K562 (cell line): ENCODE results near the gene ZNF235. TPM values are rescaled to one million over a fixed set of nuclear protein-coding genes. Genes with fewer than 3 reads are reported as not detected.

ENCODE experiments used
- ATAC-seq: fragments of 200-7000 bp; cut with Tn5 transposase; 3 replicates; pipeline ENCODE4 v1.9.1; 2020; ENCODE audit warnings: moderate library complexity
- BruUV-seq: library from RNA; stranded (reverse); fragments of 400-500 nt; replicated peaks from 2 replicates; lab custom pipeline; 2021; lab: Mats Ljungman, UMichigan
- CTCF ChIA-PET: fragments of 300-600 bp; formaldehyde crosslinking; extraction: SDS; loops from one replicate; lab custom pipeline; 2021; ENCODE audit warnings: low intra/inter-chr PET ratio; lab: Yijun Ruan, JAX
- POLR2A ChIA-PET: fragments of 300-600, 350-650 bp; sonication (Branson Sonifier 250); formaldehyde crosslinking; extraction: SDS; loops from one replicate; lab custom pipeline; 2021; ENCODE audit warnings: antibody characterized with exemption, inconsistent platforms; lab: Yijun Ruan, JAX
- DNase-seq, 4 experiments: peaks; one replicate each; pipeline versions ENCODE4 v3.0.0 to v3.0.0-alpha.2; 2011 to 2018; ENCODE audit warnings: low spot score in 3 of 4, mixed read lengths in 3 of 4; ENCODE audit errors: extremely low read depth in 1 of 4
- FAIRE-seq: peaks from 2 replicates; lab custom pipeline; 2011; peaks lifted over from hg19 to GRCh38; lab: Jason Lieb, UNC
- H2AFZ ChIP-seq: 2 replicates; pipeline ENCODE4 v1.6.0; 2011; ENCODE audit warnings: low read depth, low read length, control low read depth, inconsistent platforms
- H3K27ac ChIP-seq: fragments of 200-600 bp; 3 replicates; pipeline ENCODE4 v1.8.0; 2011; ENCODE audit warnings: low read depth, mild to moderate bottlenecking, control low read depth, inconsistent platforms, low read length, moderate library complexity, mixed read lengths; ENCODE audit errors: extremely low read depth
- H3K27me3 ChIP-seq, 2 experiments: fragments of 300-600 bp in 1 of 2; 2 replicates in 1 of 2; 3 replicates in 1 of 2; pipeline versions ENCODE4 v1.6.0 to v1.8.0; 2011; ENCODE audit warnings: inconsistent platforms in 2 of 2, low read length in 2 of 2, mild to moderate bottlenecking in 1 of 2, mixed read lengths in 1 of 2, moderate library complexity in 1 of 2; ENCODE audit not compliant: control insufficient read depth in 2 of 2, insufficient read depth in 2 of 2
- H3K36me3 ChIP-seq: fragments of 300-600 bp; 3 replicates; pipeline ENCODE4 v1.8.0; 2011; ENCODE audit warnings: mild to moderate bottlenecking, low read length, inconsistent platforms; ENCODE audit not compliant: control insufficient read depth, insufficient read depth
- H3K4me1 ChIP-seq, 2 experiments: fragments of 200-600 bp in 1 of 2; replicated peaks in 1 of 2; 2 replicates in 1 of 2; 3 replicates in 1 of 2; pipeline versions ENCODE4 v1.5.1 to v1.8.0; 2011; ENCODE audit warnings: inconsistent platforms in 2 of 2, low read length in 2 of 2, mild to moderate bottlenecking in 1 of 2, mixed read lengths in 1 of 2, moderate library complexity in 1 of 2; ENCODE audit not compliant: control insufficient read depth in 2 of 2, insufficient read depth in 2 of 2
- H3K4me2 ChIP-seq: 2 replicates; pipeline ENCODE4 v1.6.1; 2011; ENCODE audit warnings: low read length, control low read depth, inconsistent platforms, mixed read lengths; ENCODE audit not compliant: insufficient read depth
- H3K4me3 ChIP-seq: fragments of 200-600 bp; sonication (generic), shearing (Covaris generic); 2 replicates; pipeline ENCODE4 v1.5.1; 2016; ENCODE audit warnings: control low read depth, inconsistent platforms
- H3K79me2 ChIP-seq: fragments of 200-600 bp; 3 replicates; pipeline ENCODE4 v1.8.0; 2011; ENCODE audit warnings: low read length, inconsistent platforms; ENCODE audit not compliant: control insufficient read depth, insufficient read depth
- H3K9ac ChIP-seq, 2 experiments: 2 replicates each; pipeline versions ENCODE4 v1.6.0 to v1.6.1; 2011; ENCODE audit warnings: low read depth in 2 of 2, low read length in 2 of 2, control low read depth in 1 of 2, inconsistent platforms in 1 of 2, mild to moderate bottlenecking in 1 of 2, mixed read lengths in 1 of 2; ENCODE audit not compliant: insufficient read depth in 1 of 2
- H3K9me1 ChIP-seq: one replicate; pipeline ENCODE4 v1.6.0; 2011; ENCODE audit warnings: inconsistent platforms, mild to moderate bottlenecking, low read length, moderate library complexity; ENCODE audit not compliant: control insufficient read depth, insufficient read depth
- H3K9me3 ChIP-seq: replicated peaks from 2 replicates; pipeline ENCODE4 v1.5.1; 2011; ENCODE audit warnings: low read depth, low read length, inconsistent platforms; ENCODE audit not compliant: control insufficient read depth, insufficient read depth
- H4K20me1 ChIP-seq: replicated peaks from 2 replicates; pipeline ENCODE4 v1.6.1; 2011; ENCODE audit warnings: low read length, inconsistent platforms, mixed read lengths; ENCODE audit not compliant: control insufficient read depth, insufficient read depth
- CBFA2T2 ChIP-seq: fragments of 450-650 bp; conservative IDR thresholded peaks from 2 replicates; pipeline ENCODE4 v1.6.1; 2017; ENCODE audit warnings: mild to moderate bottlenecking
- CEBPG ChIP-seq, 3 experiments: fragments of 200-800 bp in 1 of 3; sonication (Bioruptor generic) in 1 of 3; sonication (generic) in 1 of 3; formaldehyde crosslinking in 1 of 3; IDR thresholded peaks in 2 of 3; conservative IDR thresholded peaks in 1 of 3; 2 replicates each; pipeline versions ENCODE4 v1.6.1 to v1.8.0; 2016 to 2022; ENCODE audit warnings: missing compliant biosample characterization in 2 of 3, missing genetic modification characterization in 2 of 3, mild to moderate bottlenecking in 1 of 3, missing genetic modification reagents in 1 of 3
- ETV6 ChIP-seq, 3 experiments: fragments of 150-350 bp in 1 of 3; sonication (generic) in 1 of 3; formaldehyde crosslinking in 1 of 3; IDR thresholded peaks; 2 replicates each; pipeline versions ENCODE4 v1.6.1 to v1.8.0; 2014 to 2022; ENCODE audit warnings: borderline replicate concordance in 2 of 3, low read depth in 2 of 3, antibody characterized with exemption in 1 of 3, low read length in 1 of 3, mild to moderate bottlenecking in 1 of 3, missing genetic modification reagents in 1 of 3
- ILF3 ChIP-seq: fragments of 450-650 bp; IDR thresholded peaks from 2 replicates; pipeline ENCODE4 v1.6.1; 2018; ENCODE audit warnings: antibody characterized with exemption, mild to moderate bottlenecking, moderate library complexity, borderline replicate concordance
- MAFG ChIP-seq: fragments of 450-650 bp; conservative IDR thresholded peaks from 2 replicates; pipeline ENCODE4 v1.6.1; 2016; ENCODE audit warnings: missing genetic modification characterization, missing compliant biosample characterization
- RHOXF2B ChIP-seq: fragments of 250-450 bp; sonication (Bioruptor Pico); conservative IDR thresholded peaks from 2 replicates; pipeline ENCODE4 v1.5.1; 2021
- SIX5 ChIP-seq, 2 experiments: IDR thresholded peaks; 2 replicates each; pipeline ENCODE4 v1.6.1; 2011; ENCODE audit warnings: low read length in 2 of 2, borderline replicate concordance in 1 of 2, low read depth in 1 of 2, mild to moderate bottlenecking in 1 of 2, moderate library complexity in 1 of 2; ENCODE audit not compliant: insufficient read depth in 1 of 2
- SRSF9 ChIP-seq: fragments of 200-400 bp; formaldehyde crosslinking; IDR thresholded peaks from 2 replicates; pipeline ENCODE4 v1.6.1; 2017; ENCODE audit warnings: low read depth, low read length, borderline replicate concordance
- ZNF174 ChIP-seq: fragments of 250-450 bp; sonication (Bioruptor Pico); IDR thresholded peaks from 2 replicates; pipeline ENCODE4 v1.4.0; 2020; ENCODE audit warnings: mild to moderate bottlenecking
- ZNF232 ChIP-seq: sonication (generic); formaldehyde crosslinking; IDR thresholded peaks from 2 replicates; pipeline ENCODE4 v1.8.0; 2022; ENCODE audit warnings: mild to moderate bottlenecking, missing genetic modification reagents
- ZNF274 ChIP-seq: IDR thresholded peaks from 2 replicates; pipeline ENCODE4 v1.6.1; 2011; ENCODE audit warnings: low read depth, mild to moderate bottlenecking, low read length, moderate library complexity, borderline replicate concordance
- ZNF316 ChIP-seq: fragments of 450-650 bp; IDR thresholded peaks from 2 replicates; pipeline ENCODE4 v1.6.1; 2016
- ZNF324 ChIP-seq: fragments of 250-450 bp; sonication (Bioruptor Pico); IDR thresholded peaks from 2 replicates; pipeline ENCODE4 v1.4.0; 2020; ENCODE audit warnings: mild to moderate bottlenecking
- ZNF354B ChIP-seq: fragments of 250-450 bp; sonication (Bioruptor Pico); IDR thresholded peaks from 2 replicates; pipeline ENCODE4 v1.4.0; 2020
- ZNF431 ChIP-seq: sonication (generic); formaldehyde crosslinking; IDR thresholded peaks from 2 replicates; pipeline ENCODE4 v1.8.0; 2022; ENCODE audit warnings: mild to moderate bottlenecking, missing genetic modification reagents
- WGBS: fragments of 100-300 bp; shearing (Covaris generic); methylation state at CpG from one replicate; pipeline ENCODE4 v1.1.6; 2016; ENCODE audit warnings: low coverage, mixed read lengths; ENCODE audit not compliant: insufficient coverage; ENCODE audit errors: missing lambda C conversion rate; 5-methylcytosine and 5-hydroxymethylcytosine counted together
- in situ Hi-C: fragments of 300-500 bp; cut with MboI; formaldehyde crosslinking; loops from 4 replicates; pipeline ENCODE4 v1.15.0; 2018; ENCODE audit warnings: inconsistent platforms, mixed read lengths
- intact Hi-C: fragments of 100-400 bp; cut with micrococcal nuclease; formaldehyde crosslinking; loops from 2 replicates; pipeline ENCODE4 v1.14.2; 2022
- polyA plus RNA-seq, 8 experiments: library from polyadenylated mRNA; depleted of rRNA in 4 of 8; stranded (reverse) in 5 of 8; unstranded in 3 of 8; fragments of >200 nt; fragmentation: Nextera tagmentation in 2 of 8; fragmentation: Illumina TruSeq in 1 of 8; extraction: Ambion mirVana in 2 of 8; extraction: Trizol in 1 of 8; gene quantifications; 2 replicates each; pipeline versions ENCODE4 v1.2.1 to v1.2.3, GENCODE V29; 2011 to 2014; ENCODE audit warnings: inconsistent platforms in 1 of 8, missing spikeins in 1 of 8
- total RNA-seq, 7 experiments: library from RNA; depleted of rRNA in 6 of 7; stranded (reverse); fragments of >200 nt in 6 of 7; fragmentation: Illumina TruSeq in 2 of 7; extraction: Trizol in 2 of 7; gene quantifications; 2 replicates each; pipeline versions ENCODE4 v1.2.1 to v1.2.3, GENCODE V29; 2011 to 2021; ENCODE audit warnings: low replicate concordance in 1 of 7
- TF ChIP-seq, protein P1 (sequence below): fragments of 250-450 bp; sonication (Bioruptor Pico); IDR thresholded peaks from 2 replicates; pipeline ENCODE4 v1.9.0; 2021; ENCODE audit warnings: mild to moderate bottlenecking

The ZNF235 gene
- total and polyA plus RNA-seq, 9 of the 15 experiments (the other 6 are each of a cell fraction or from before 2014, with no cell fraction given), result 0.68 to 2.9 (median 1.3) TPM

DNA sequence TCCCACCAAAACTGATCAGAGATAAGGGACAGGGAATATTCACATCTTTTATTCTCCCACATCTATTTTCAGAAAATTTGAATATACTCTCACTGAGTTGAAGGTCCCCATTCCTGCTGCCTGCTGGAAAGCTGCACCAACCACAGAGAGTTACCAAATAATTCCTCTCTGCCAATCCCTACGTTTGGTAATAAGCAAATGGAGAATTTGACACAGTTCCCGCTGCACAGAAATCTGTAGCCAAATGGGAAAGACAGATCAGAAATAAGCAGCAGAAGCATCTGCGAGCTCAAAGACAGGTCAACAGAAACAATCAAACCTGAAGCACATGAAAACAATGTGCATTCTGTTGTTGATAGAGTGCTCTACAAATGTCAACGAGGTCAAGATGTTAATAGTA lies 41.7 kb upstream of the ZNF235 start:
- no peak overlapping the region for H3K9ac ChIP-seq
- no peaks in the 10 kb centered on the region for H3K36me3 ChIP-seq
- no peak overlapping the region for H2AFZ ChIP-seq
- no peaks in the 10 kb centered on the region for H3K27me3 ChIP-seq
- no peaks in the 10 kb centered on the region for H3K79me2 ChIP-seq
- H3K4me1 ChIP-seq, result no peaks in the 10 kb centered on the region
- ChIA-PET POLR2A (no interaction called here), CTCF (no interaction called here)
- ATAC-seq, result no peak
- in situ Hi-C loops (no loop called here), intact Hi-C loops (no loop called here)
- WGBS, result 4% methylated on average over 4 of the region's 4 CpGs
- H3K9me1 ChIP-seq, result no peaks in the 10 kb centered on the region
- no peaks in the 10 kb centered on the region for H4K20me1 ChIP-seq
- no TSS peak for BruUV-seq
- H3K9me3 ChIP-seq, result no peaks in the 10 kb centered on the region; the same call in 1 of the 2 replicates
- TF ChIP-seq ZNF354B (CRISPR knock-in tag) (no peak), SIX5 (IDR thresholded peaks at IDR 0.05; ENCODE audit: borderline replicate concordance in 1 of 2, insufficient read depth in 1 of 2, low read depth in 1 of 2, low read length in 2 of 2) (no peak), ZNF324 (CRISPR knock-in tag) (no peak), SRSF9 (no peak), RHOXF2B (no peak), ZNF316 (no peak), ZNF232 (CRISPR knock-in tag) (no peak), ZNF274 (no peak), CEBPG (CRISPR knock-in tag; IDR thresholded peaks at IDR 0.05) (no peak), CEBPG (tag; conservative IDR thresholded peaks at IDR 0.05 in 1 of 2, IDR thresholded peaks at IDR 0.05 in 1 of 2) (no peak), MAFG (tag) (no peak), CBFA2T2 (no peak), ILF3 (no peak), ZNF174 (CRISPR knock-in tag) (no peak), ZNF431 (CRISPR knock-in tag) (no peak), ETV6 (IDR thresholded peaks at IDR 0.05; ENCODE audit: borderline replicate concordance in 1 of 2, low read depth in 2 of 2, low read length in 1 of 2) (no peak), ETV6 (CRISPR knock-in tag; IDR thresholded peaks at IDR 0.05; ENCODE audit: borderline replicate concordance) (no peak)
- TF ChIP-seq, protein P1, sequence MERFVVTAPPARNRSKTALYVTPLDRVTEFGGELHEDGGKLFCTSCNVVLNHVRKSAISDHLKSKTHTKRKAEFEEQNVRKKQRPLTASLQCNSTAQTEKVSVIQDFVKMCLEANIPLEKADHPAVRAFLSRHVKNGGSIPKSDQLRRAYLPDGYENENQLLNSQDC (CRISPR knock-in tag), result no peak
- TF ChIP-seq, all 486 proteins: peak for 0
- DNase-seq (no peak), FAIRE-seq (no peak)
- no peak overlapping the region for H3K4me3 ChIP-seq
- no peak overlapping the region for H3K27ac ChIP-seq
- H3K4me2 ChIP-seq, result no peak overlapping the region
